H9 (cell line): ENCODE results near the gene TDRKH. TPM values are rescaled to one million over a fixed set of nuclear protein-coding genes. Genes with fewer than 3 reads are reported as not detected.

ENCODE experiments used
- DNase-seq: peaks from one replicate; pipeline ENCODE4 v3.0.0-alpha.2; 2017
- H2AFZ ChIP-seq: one replicate; pipeline ENCODE4 v1.6.1; 2013; ENCODE audit warnings: mild to moderate bottlenecking, low read length, control low read depth, moderate library complexity
- H2AK5ac ChIP-seq: 2 replicates; pipeline ENCODE4 v1.6.1; 2013; ENCODE audit warnings: low read length, control low read depth, mixed read lengths; ENCODE audit not compliant: insufficient read length
- H2BK120ac ChIP-seq: one replicate; pipeline ENCODE4 v1.6.1; 2013; ENCODE audit warnings: low read depth, mild to moderate bottlenecking, low read length, control low read depth, inconsistent platforms; ENCODE audit not compliant: poor library complexity, severe bottlenecking
- H2BK12ac ChIP-seq: 2 replicates; pipeline ENCODE4 v1.6.1; 2013; ENCODE audit warnings: low read length, control low read depth, mixed read lengths, low read depth; ENCODE audit not compliant: insufficient read length
- H2BK15ac ChIP-seq: 2 replicates; pipeline ENCODE4 v1.6.1; 2013; ENCODE audit warnings: low read depth, low read length, control low read depth
- H2BK20ac ChIP-seq: one replicate; pipeline ENCODE4 v1.6.1; 2013; ENCODE audit warnings: low read depth, mild to moderate bottlenecking, low read length, control low read depth, inconsistent platforms; ENCODE audit not compliant: poor library complexity, severe bottlenecking
- H2BK5ac ChIP-seq: 2 replicates; pipeline ENCODE4 v1.6.1; 2013; ENCODE audit warnings: low read length, control low read depth, mixed read lengths; ENCODE audit not compliant: insufficient read length
- H3K14ac ChIP-seq: 2 replicates; pipeline ENCODE4 v1.6.1; 2013; ENCODE audit warnings: low read length, control low read depth; ENCODE audit not compliant: insufficient read depth
- H3K18ac ChIP-seq: 2 replicates; pipeline ENCODE4 v1.6.1; 2013; ENCODE audit warnings: low read depth, mild to moderate bottlenecking, mixed read lengths, low read length, control low read depth; ENCODE audit not compliant: insufficient read length
- H3K23ac ChIP-seq: 2 replicates; pipeline ENCODE4 v1.6.1; 2013; ENCODE audit warnings: low read length, control low read depth, mixed read lengths, low read depth; ENCODE audit not compliant: insufficient read length
- H3K23me2 ChIP-seq: 2 replicates; pipeline ENCODE4 v1.6.1; 2013; ENCODE audit warnings: low read depth, mild to moderate bottlenecking, mixed read lengths, low read length, control low read depth; ENCODE audit not compliant: insufficient read length, poor library complexity, severe bottlenecking
- H3K27ac ChIP-seq: 2 replicates; pipeline ENCODE4 v1.5.1; 2013; ENCODE audit warnings: low read length, control low read depth, mixed read lengths, low read depth; ENCODE audit not compliant: insufficient read length
- H3K27me3 ChIP-seq: 2 replicates; pipeline ENCODE4 v1.6.1; 2013; ENCODE audit warnings: low read length, control low read depth, inconsistent platforms; ENCODE audit not compliant: insufficient read depth
- H3K4ac ChIP-seq: 2 replicates; pipeline ENCODE4 v1.6.1; 2013; ENCODE audit warnings: low read depth, mild to moderate bottlenecking, control low read depth, inconsistent platforms, low read length, moderate library complexity
- H3K4me1 ChIP-seq: 2 replicates; pipeline ENCODE4 v1.6.1; 2013; ENCODE audit warnings: low read length, control low read depth, inconsistent platforms; ENCODE audit not compliant: insufficient read depth
- H3K4me2 ChIP-seq: 2 replicates; pipeline ENCODE4 v1.6.1; 2013; ENCODE audit warnings: low read length, control low read depth, mixed read lengths; ENCODE audit not compliant: insufficient read length, insufficient read depth
- H3K56ac ChIP-seq: 2 replicates; pipeline ENCODE4 v1.6.1; 2013; ENCODE audit warnings: low read depth, mild to moderate bottlenecking, mixed read lengths, low read length, control low read depth; ENCODE audit not compliant: insufficient read length
- H3K79me1 ChIP-seq: 2 replicates; pipeline ENCODE4 v1.6.1; 2013; ENCODE audit warnings: low read depth, mild to moderate bottlenecking, moderate library complexity, low read length, control low read depth, inconsistent platforms; ENCODE audit not compliant: insufficient read depth, poor library complexity, severe bottlenecking
- H3K79me2 ChIP-seq: 2 replicates; pipeline ENCODE4 v1.6.1; 2013; ENCODE audit warnings: low read length, control low read depth, inconsistent platforms; ENCODE audit not compliant: insufficient read depth
- H3K9ac ChIP-seq: 2 replicates; pipeline ENCODE4 v1.6.1; 2013; ENCODE audit warnings: low read length, control low read depth, mixed read lengths; ENCODE audit not compliant: insufficient read length; ENCODE audit errors: extremely low read depth
- H3K9me3 ChIP-seq: one replicate; pipeline ENCODE4 v1.6.1; 2013; ENCODE audit warnings: low read depth, low read length, inconsistent platforms; ENCODE audit not compliant: control insufficient read depth
- H3T11ph ChIP-seq: one replicate; pipeline ENCODE4 v1.6.1; 2013; ENCODE audit warnings: mild to moderate bottlenecking, low read length, control low read depth, inconsistent platforms
- H4K20me1 ChIP-seq: one replicate; pipeline ENCODE4 v1.6.1; 2013; ENCODE audit not compliant: control insufficient read depth, insufficient read length, insufficient read depth
- H4K5ac ChIP-seq: 2 replicates; pipeline ENCODE4 v1.6.1; 2013; ENCODE audit warnings: low read depth, mild to moderate bottlenecking, mixed read lengths, low read length, control low read depth; ENCODE audit not compliant: insufficient read length
- H4K8ac ChIP-seq: replicated peaks from 2 replicates; pipeline ENCODE4 v1.6.1; 2013; ENCODE audit warnings: low read length, control low read depth, mixed read lengths, low read depth; ENCODE audit not compliant: insufficient read length
- H4K91ac ChIP-seq: 2 replicates; pipeline ENCODE4 v1.6.1; 2013; ENCODE audit warnings: low read depth, mild to moderate bottlenecking, moderate library complexity, mixed read lengths, low read length, control low read depth; ENCODE audit not compliant: insufficient read length
- H3K27ac Mint-ChIP-seq, 3 experiments: 2 replicates in 2 of 3; 3 replicates in 1 of 3; pipeline ENCODE4 v1.8.0; 2020 to 2021; ENCODE audit warnings: mixed read lengths in 3 of 3, mild to moderate bottlenecking in 1 of 3, moderate library complexity in 1 of 3
- H3K27me3 Mint-ChIP-seq: 2 replicates; pipeline ENCODE4 v1.8.0; 2021; ENCODE audit warnings: low read depth, mild to moderate bottlenecking, moderate library complexity, mixed read lengths
- H3K36me3 Mint-ChIP-seq, 3 experiments: 2 replicates in 2 of 3; 3 replicates in 1 of 3; pipeline ENCODE4 v1.8.0; 2020 to 2021; ENCODE audit warnings: low read depth in 3 of 3, mixed read lengths in 3 of 3; ENCODE audit not compliant: insufficient read depth in 1 of 3
- H3K4me1 Mint-ChIP-seq, 2 experiments: 2 replicates each; pipeline ENCODE4 v1.8.0; 2020; ENCODE audit warnings: mixed read lengths in 2 of 2
- H3K4me3 Mint-ChIP-seq, 2 experiments: 2 replicates in 1 of 2; 3 replicates in 1 of 2; pipeline ENCODE4 v1.8.0; 2020 to 2021; ENCODE audit warnings: mild to moderate bottlenecking in 2 of 2, mixed read lengths in 2 of 2, moderate library complexity in 1 of 2
- H3K9me3 Mint-ChIP-seq, 2 experiments: 2 replicates in 1 of 2; 3 replicates in 1 of 2; pipeline ENCODE4 v1.8.0; 2020; ENCODE audit warnings: mild to moderate bottlenecking in 2 of 2, mixed read lengths in 2 of 2, moderate library complexity in 1 of 2
- CTCF ChIP-seq: fragments of 200-600 bp; sonication (generic); conservative IDR thresholded peaks from 3 replicates; pipeline ENCODE4 v1.8.0; 2021; ENCODE audit warnings: antibody characterized with exemption, mild to moderate bottlenecking
- WGBS: extraction: QIAGEN DNeasy Blood & Tissue Kit; methylation state at CpG from one replicate; pipeline ENCODE4 v1.1.7; 2013; ENCODE audit warnings: missing lambda C conversion rate, low lambda C conversion rate, mixed read lengths; ENCODE audit not compliant: insufficient read length; ENCODE audit errors: extremely low coverage; 5-methylcytosine and 5-hydroxymethylcytosine counted together
- total RNA-seq: library from RNA; stranded (reverse); gene quantifications from 2 replicates; pipeline ENCODE4 v1.2.1, GENCODE V29; 2021

Gene TDRKH
- total RNA-seq, 1 experiment from 2014 or later, result 24.0 TPM

- H2AFZ ChIP-seq, result no peak overlapping the region
- no peaks in the 10 kb centered on the region for H3K9me3 ChIP-seq
- H3K56ac ChIP-seq, result no peak overlapping the region
- no peak overlapping the region for H2BK120ac ChIP-seq
- H3K4me1 Mint-ChIP-seq, result peaks cover 29 to 45% of the 10 kb centered on the region in 2 experiments
- no peak overlapping the region for H3K18ac ChIP-seq
- no peak overlapping the region for H4K8ac ChIP-seq
- peaks cover 25% of the 10 kb centered on the region for H3K27me3 Mint-ChIP-seq
- no peak overlapping the region for H3K9ac ChIP-seq
- H3K79me2 ChIP-seq, result no peaks in the 10 kb centered on the region
- H2AK5ac ChIP-seq, result no peak overlapping the region
- no peak overlapping the region for H3K4ac ChIP-seq
- H3K27ac ChIP-seq, result no peak overlapping the region
- H4K91ac ChIP-seq, result no peak overlapping the region
- no peak overlapping the region for H3K27ac Mint-ChIP-seq
- H4K20me1 ChIP-seq, result no peaks in the 10 kb centered on the region
- H2BK20ac ChIP-seq, result no peak overlapping the region
- H3K4me2 ChIP-seq, result no peak overlapping the region
- H3K4me1 ChIP-seq, result peaks cover 8% of the 10 kb centered on the region; the same call in 1 of the 2 replicates
- no peaks in the 10 kb centered on the region for H3K79me1 ChIP-seq
- no peaks in the 10 kb centered on the region; a peak in 1 of 5 replicates for H3K9me3 Mint-ChIP-seq
- no peak overlapping the region for H2BK15ac ChIP-seq
- no peak overlapping the region for H3K4me3 Mint-ChIP-seq
- H3T11ph ChIP-seq, result no peak overlapping the region
- no peak for DNase-seq
- no peak overlapping the region for H2BK12ac ChIP-seq
- TF ChIP-seq CTCF, result no peak
- no peak overlapping the region for H4K5ac ChIP-seq
- no peak overlapping the region for H2BK5ac ChIP-seq
- no CpG with 5 or more reads among the region's 3 CpGs for WGBS
- H3K27me3 ChIP-seq, result peaks cover 7% of the 10 kb centered on the region; the same call in 1 of the 2 replicates
- no peaks in the 10 kb centered on the region for H3K36me3 Mint-ChIP-seq
- no peak overlapping the region for H3K14ac ChIP-seq
- peaks cover 17% of the 10 kb centered on the region for H3K23me2 ChIP-seq
- H3K23ac ChIP-seq, result no peak overlapping the region
Measured at GRCh38 chr1:151834239-151834638, 43.9 kb upstream of the TDRKH start.
